ENCODE results near the gene HS1BP3.

- TF ChIP-seq CTCF (IDR thresholded peaks at IDR 0.05), result no peak
- no peak for TF ChIP-seq POLR2A (IDR thresholded peaks at IDR 0.05)
Observed at GRCh38 chr2:20585359-20585709, 65.6 kb downstream of the HS1BP3 start.
